Activated naive CD4-positive, alpha-beta T cell treated with anti-CD3 and anti-CD28 coated beads, Interleukin-2, amount 50 U/mL, for 24 hours (primary cell): ENCODE data around the gene IL9.

Experiments used
- H3K27ac Mint-ChIP-seq: one replicate; pipeline ENCODE4 v1.8.0; 2021; ENCODE audit warnings: mild to moderate bottlenecking, mixed read lengths
- H3K27me3 Mint-ChIP-seq: one replicate; pipeline ENCODE4 v1.8.0; 2021; ENCODE audit warnings: mixed read lengths
- H3K36me3 Mint-ChIP-seq: one replicate; pipeline ENCODE4 v1.8.0; 2021; ENCODE audit warnings: mixed read lengths
- H3K4me1 Mint-ChIP-seq: one replicate; pipeline ENCODE4 v1.8.0; 2021; ENCODE audit warnings: mixed read lengths
- H3K4me3 Mint-ChIP-seq: one replicate; pipeline ENCODE4 v1.8.0; 2021; ENCODE audit warnings: mild to moderate bottlenecking, mixed read lengths
- H3K9me3 Mint-ChIP-seq: one replicate; pipeline ENCODE4 v1.8.0; 2021; ENCODE audit warnings: mixed read lengths

Gene IL9

DNA sequence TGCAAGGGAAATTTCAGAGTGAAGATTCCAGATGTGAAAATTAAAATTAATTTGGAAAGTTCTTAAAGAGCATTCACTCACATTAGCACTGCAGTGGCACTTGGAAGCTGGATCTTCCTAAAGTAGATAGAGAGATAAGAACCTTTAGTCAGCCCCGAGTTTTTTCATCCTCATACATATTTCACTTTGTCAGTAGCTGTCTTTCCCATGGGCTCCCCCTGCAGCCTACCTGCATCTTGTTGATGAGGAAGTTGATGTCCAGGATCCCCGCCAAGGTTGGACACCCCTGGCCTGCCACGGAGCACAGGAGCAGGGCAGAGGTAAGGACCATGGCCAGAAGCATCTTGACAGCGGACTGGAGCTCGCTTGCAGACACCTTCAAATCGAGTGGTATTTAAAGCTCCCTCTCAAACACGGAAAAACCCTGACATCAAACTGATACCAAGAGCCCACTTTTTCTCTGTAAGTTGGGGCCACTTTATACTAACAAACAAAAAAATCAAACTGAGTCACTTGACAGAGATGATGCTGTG lies at the start of gene IL9:
Gene IL9, minus strand, starts transcription at position 368 of the 533 bp plus-strand sequence. Its CDS starts 25 bp downstream, at position 343.
- Mint-ChIP-seq H3K27ac (no peak within 1 kb of the TSS), H3K36me3 (no peaks in the 10 kb centered on the region), H3K27me3 (no peaks in the 10 kb centered on the region), H3K4me3 (no peak within 1 kb of the TSS), H3K4me1 (no peaks in the 10 kb centered on the region), H3K9me3 (no peaks in the 10 kb centered on the region)

DNA sequence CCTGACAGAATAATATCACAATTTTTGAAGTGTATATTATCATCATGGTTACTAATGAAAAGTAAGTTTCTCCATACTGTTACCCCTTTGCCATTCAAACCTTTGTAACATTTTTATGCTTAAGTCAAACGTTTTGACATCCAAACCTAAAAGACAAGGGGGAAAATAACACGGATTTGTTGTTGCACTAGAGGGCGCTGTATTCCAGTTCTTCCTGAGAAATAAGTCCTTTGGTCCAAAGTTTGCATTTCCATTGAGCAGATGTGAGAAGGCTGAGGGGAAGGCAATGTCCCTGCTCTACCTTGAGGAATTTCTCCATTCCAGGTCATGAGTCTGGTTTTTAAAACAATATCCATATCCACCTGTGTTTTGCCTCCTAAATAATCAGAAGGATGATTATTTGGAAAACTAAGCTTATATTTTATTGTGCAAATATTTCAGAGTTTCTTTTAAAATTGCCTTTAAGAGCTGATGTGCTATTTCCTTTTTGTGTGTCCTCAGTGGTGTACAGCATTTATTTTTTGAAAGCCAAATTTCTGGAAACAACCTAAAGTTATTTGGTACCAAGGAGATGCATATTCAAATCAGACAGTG lies 49.4 kb upstream of the IL9 start:
- Mint-ChIP-seq H3K9me3 (peaks cover 6% of the 10 kb centered on the region), H3K36me3 (no peaks in the 10 kb centered on the region), H3K27ac (no peak overlapping the region), H3K27me3 (peaks cover 1% of the 10 kb centered on the region), H3K4me3 (no peak overlapping the region), H3K4me1 (no peaks in the 10 kb centered on the region)

DNA sequence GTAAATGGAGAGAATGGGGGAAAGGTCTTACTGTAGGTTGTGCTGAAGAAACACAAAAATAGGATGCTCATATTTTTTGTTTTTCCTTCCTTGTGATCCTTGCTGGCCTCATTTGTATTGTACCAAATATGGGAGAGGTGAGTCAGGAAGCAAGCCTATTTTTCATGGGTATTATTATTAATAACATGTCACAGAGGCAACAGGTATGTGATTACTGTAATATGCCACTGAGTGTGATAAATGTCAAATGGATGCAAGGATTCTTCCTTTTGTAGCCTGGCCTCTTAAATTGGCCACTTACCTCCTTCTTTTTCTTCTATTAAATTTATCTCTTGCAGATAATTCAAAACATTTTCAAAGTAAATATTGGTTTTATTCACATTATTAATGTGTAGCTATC lies 48.9 kb upstream of the IL9 start:
- peaks cover 3% of the 10 kb centered on the region for H3K27me3 Mint-ChIP-seq
- no peak overlapping the region for H3K27ac Mint-ChIP-seq
- peaks cover 6% of the 10 kb centered on the region for H3K9me3 Mint-ChIP-seq
- no peaks in the 10 kb centered on the region for H3K36me3 Mint-ChIP-seq
- no peak overlapping the region for H3K4me3 Mint-ChIP-seq
- no peaks in the 10 kb centered on the region for H3K4me1 Mint-ChIP-seq

DNA sequence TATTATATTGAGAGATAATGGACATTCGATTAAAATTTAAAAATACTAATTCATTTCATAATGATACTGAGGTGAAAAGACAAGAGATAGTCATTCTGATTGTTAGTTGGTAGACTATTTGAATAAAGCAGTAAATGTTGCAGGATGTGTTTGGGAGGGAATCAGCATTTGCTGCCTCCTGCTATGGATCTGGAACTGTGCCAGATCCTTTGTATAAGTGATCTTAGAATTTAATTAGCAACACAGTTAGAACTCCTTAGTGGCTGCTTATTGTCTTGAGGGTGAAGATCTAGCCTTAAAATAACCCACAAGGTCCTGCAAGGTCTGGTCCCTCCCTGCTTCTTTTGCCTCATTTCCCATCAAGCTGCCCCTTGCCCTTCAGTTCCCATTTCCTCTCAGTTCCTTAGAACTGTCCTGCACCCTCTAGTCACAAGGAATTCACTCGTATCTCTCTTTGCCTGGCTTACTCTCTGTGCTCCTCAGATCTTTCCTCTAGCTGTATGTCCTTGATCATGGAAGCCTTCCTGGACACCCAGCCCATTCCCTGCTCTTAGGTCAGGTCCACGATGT lies 46.6 kb upstream of the IL9 start:
- Mint-ChIP-seq H3K4me3 (no peak overlapping the region), H3K9me3 (no peaks in the 10 kb centered on the region)

DNA sequence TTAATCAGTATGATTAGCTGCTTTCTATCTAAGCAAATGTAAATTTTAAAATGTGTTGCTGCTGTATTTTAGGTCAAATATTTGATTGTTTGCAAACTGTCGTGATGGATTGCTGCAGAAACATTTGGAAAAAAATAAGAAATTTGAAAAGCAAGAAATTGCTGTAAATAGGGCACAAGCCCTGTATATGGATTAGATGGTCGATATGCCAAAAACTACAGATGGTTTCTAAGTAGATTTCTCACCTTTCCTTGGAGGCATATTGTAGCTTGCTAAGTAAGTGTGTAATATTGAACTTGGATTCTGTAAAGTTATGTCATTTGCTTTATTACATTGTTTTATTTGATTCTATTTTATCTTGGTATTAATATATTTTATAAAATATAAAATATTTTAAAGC lies 46.1 kb upstream of the IL9 start:
- no peaks in the 10 kb centered on the region for H3K9me3 Mint-ChIP-seq
- no peaks in the 10 kb centered on the region for H3K4me1 Mint-ChIP-seq
- no peak overlapping the region for H3K4me3 Mint-ChIP-seq
- H3K36me3 Mint-ChIP-seq = no peaks in the 10 kb centered on the region
- peaks cover 3% of the 10 kb centered on the region for H3K27me3 Mint-ChIP-seq
- no peak overlapping the region for H3K27ac Mint-ChIP-seq

More for the DNA sequence above, 46.6 kb upstream of the IL9 start:
- H3K4me1 Mint-ChIP-seq = no peaks in the 10 kb centered on the region
- no peaks in the 10 kb centered on the region for H3K36me3 Mint-ChIP-seq
- no peak overlapping the region for H3K27ac Mint-ChIP-seq
- H3K27me3 Mint-ChIP-seq = peaks cover 3% of the 10 kb centered on the region

DNA sequence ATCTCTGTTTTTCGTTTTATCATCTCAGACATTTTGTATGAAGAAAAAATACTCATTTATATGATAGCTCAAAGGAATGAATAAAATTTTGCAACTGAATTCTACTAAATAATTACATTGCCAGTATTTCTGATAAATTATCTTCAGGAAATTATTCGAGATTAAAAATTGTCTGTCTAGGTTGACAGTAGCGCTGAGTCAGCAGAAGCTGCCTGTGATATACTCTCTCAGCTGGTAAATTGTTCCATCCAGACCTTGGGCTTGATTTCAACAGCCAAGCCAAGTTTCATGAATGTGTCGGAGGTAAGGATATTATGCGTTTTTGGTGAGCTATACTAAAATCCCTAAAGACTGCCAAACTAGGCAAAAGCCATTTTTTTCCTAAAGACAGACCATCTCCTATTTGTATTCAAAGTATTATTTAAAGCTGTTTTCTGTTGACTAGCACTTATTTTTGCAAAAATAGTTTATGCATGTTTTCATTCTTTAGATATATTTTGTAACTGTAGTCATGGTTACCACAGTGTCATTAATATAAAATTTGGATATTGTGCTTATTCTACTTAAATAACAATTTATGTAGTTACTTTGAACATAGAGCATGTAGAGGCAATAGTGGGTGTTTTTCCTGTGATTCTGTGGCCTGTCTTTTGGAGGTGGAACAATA lies 41.7 kb upstream of the IL9 start:
- H3K9me3 Mint-ChIP-seq = no peaks in the 10 kb centered on the region
- no peaks in the 10 kb centered on the region for H3K36me3 Mint-ChIP-seq
- no peak overlapping the region for H3K4me3 Mint-ChIP-seq
- no peak overlapping the region for H3K27ac Mint-ChIP-seq
- peaks cover 6% of the 10 kb centered on the region for H3K27me3 Mint-ChIP-seq
- no peaks in the 10 kb centered on the region for H3K4me1 Mint-ChIP-seq

DNA sequence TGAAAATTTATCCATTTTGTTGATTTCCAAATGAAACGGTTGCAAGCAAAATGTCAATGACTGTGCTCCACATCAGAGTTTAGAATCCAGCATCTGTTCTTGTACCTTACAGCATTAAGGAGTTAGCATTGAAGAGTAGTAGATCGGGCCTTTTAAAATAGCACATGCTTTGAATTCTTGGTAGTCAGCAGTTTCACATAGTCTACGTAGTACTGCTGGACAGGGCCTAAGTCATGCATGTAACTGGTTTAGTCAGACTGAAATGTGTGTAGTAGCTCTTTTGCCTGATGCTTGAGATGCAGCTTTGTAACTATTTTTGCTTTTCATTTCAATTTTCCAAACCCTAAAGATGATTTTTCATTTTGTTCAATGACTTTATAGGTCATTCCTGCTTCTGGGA lies 39.3 kb upstream of the IL9 start:
- Mint-ChIP-seq H3K27me3 (peaks cover 18% of the 10 kb centered on the region), H3K27ac (no peak overlapping the region), H3K4me3 (no peak overlapping the region), H3K36me3 (no peaks in the 10 kb centered on the region), H3K9me3 (no peaks in the 10 kb centered on the region), H3K4me1 (no peaks in the 10 kb centered on the region)

DNA sequence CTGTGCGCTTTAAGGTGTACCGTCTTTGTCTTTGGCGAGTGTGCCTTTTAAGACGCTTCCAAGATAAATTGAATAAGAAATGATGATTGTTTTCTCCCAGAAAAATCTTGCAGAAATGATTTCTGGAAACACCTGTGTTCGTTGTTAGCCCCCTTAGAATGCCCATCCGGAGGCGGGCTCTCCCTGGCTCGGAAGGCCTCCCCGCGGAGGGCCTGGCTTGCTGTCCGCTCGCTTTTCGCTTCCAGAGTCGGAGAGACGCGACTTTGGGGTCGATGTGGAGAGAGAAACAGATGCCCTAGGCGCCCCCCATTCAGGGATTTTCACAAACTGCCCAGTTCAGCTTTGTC lies 35.3 kb upstream of the IL9 start:
- H3K9me3 Mint-ChIP-seq = peaks cover 4% of the 10 kb centered on the region
- no peak overlapping the region for H3K4me3 Mint-ChIP-seq
- peaks cover 2% of the 10 kb centered on the region for H3K36me3 Mint-ChIP-seq
- no peaks in the 10 kb centered on the region for H3K4me1 Mint-ChIP-seq
- peaks cover 30% of the 10 kb centered on the region for H3K27me3 Mint-ChIP-seq
- no peak overlapping the region for H3K27ac Mint-ChIP-seq

DNA sequence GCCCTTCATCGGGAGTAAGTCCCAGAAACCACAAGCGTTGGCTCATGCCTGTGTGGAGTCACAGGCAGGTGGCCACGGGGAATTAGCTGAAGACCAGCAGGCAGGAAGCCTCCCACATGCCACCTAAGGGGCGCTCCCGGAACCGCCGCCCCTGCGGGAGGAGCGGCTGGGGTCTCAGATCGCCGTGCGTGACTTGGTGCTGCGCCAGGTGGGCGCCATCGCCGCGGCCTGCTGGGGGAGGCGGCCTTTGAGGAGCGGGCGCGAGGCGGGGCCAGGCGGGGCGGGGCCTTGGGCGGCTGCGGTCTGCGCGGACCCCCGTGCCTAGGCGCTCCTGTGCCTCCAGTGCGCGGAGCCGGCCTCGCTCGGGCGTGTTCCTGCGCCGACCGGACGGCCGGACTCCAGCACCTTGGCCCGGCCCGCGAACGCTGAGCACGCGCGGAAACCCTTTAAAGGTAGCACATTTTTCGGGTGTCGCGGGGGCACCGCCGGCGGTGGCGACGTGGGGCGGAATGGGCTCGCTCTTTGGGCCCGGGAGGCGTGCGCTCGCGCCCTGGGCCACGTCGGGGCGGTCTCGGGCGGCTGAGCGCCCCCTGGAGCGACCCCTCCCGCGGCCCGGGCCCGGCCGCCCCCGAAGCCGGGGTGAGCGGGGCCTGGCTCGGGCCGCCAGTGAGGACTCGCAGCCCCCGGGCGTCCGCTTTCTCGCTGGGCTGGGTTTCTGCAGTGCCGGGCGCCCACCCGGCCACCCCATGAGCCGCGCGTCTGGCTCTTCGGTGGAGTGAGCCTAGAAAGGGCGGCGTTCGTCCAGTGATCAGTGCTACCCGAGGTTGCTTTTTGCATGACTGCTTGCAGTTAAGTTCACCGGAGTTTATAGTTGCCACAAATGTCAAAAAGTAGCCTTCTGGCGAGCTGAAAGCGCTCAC lies 34.6 kb upstream of the IL9 start:
- Mint-ChIP-seq H3K4me3 (no peak overlapping the region), H3K27ac (no peak overlapping the region), H3K27me3 (peaks cover 30% of the 10 kb centered on the region), H3K9me3 (peaks cover 4% of the 10 kb centered on the region), H3K36me3 (peaks cover 2% of the 10 kb centered on the region), H3K4me1 (no peaks in the 10 kb centered on the region)

DNA sequence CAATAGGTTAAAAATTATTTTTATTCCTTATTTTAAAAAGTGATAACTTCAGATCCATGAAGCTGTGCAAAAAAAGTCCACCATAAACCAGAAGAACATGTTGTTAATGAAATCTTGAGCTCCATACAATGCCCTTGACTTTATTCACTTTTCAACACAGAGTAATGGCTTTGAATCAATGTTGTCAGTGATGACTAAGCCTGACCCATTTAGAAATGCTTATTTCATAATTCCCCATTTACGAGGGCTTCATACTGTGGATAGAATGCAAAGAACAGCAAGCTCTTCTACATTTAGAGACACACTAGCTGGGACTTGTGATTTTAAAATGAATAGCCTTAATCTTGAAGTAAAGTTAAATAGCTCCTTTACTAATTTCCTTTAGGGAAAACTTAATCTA lies 25.7 kb upstream of the IL9 start:
- Mint-ChIP-seq H3K36me3 (no peaks in the 10 kb centered on the region), H3K4me1 (no peaks in the 10 kb centered on the region), H3K9me3 (no peaks in the 10 kb centered on the region), H3K27ac (no peak overlapping the region), H3K4me3 (no peak overlapping the region), H3K27me3 (peaks cover 13% of the 10 kb centered on the region)

DNA sequence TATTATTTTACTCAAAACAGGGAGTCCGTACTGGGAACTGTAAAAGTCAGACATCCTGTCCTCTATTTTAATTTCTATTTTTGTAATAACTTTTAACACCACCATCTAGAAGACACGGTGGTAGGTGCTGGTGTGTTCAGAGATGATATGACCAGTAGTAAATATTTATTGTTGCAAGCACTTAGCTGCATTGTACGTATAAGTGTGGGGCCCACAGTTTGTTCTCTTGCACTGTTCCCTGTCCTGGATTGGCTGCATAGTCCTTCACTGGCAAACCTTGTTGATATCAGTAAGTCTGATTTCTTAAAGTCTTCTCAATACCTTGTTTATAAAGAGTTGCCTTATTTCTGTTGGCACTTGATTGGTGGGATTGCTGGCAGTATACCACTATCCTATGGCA lies 24.6 kb upstream of the IL9 start:
- Mint-ChIP-seq H3K9me3 (no peaks in the 10 kb centered on the region), H3K4me3 (no peak overlapping the region), H3K27me3 (peaks cover 13% of the 10 kb centered on the region), H3K4me1 (no peaks in the 10 kb centered on the region), H3K36me3 (no peaks in the 10 kb centered on the region), H3K27ac (no peak overlapping the region)

DNA sequence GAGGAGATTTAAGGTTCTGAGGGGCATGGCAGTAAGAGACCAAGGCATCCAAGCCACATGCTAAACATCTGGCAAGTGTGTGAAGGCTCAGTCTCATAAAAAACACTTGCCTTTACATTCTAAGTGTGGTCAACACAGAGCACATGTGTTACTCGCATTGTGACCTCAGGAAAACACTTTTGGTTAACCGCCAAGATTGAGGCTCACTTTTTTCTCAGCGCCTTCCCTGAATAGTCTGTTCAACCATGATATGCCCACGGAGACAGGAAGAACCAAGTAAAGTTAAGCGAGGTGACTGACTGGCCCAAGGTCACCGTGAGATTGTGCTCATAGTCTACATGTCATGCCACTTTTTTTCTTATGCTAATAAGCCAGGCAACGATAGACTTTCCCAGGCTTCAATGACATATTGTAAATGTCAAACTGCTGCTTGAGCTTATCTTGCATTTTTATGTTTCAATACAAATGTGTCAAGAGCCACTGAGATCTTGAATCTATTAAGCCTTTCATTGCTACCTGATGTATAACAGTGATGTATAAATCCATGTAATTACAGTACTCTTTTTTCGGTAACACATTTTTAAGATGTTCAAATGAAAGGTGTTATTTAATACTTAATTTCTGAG lies 21.1 kb upstream of the IL9 start:
- H3K27ac Mint-ChIP-seq = no peak overlapping the region
- H3K4me1 Mint-ChIP-seq = no peaks in the 10 kb centered on the region
- no peaks in the 10 kb centered on the region for H3K36me3 Mint-ChIP-seq
- no peaks in the 10 kb centered on the region for H3K9me3 Mint-ChIP-seq
- no peak overlapping the region for H3K4me3 Mint-ChIP-seq
- peaks cover 15% of the 10 kb centered on the region for H3K27me3 Mint-ChIP-seq

DNA sequence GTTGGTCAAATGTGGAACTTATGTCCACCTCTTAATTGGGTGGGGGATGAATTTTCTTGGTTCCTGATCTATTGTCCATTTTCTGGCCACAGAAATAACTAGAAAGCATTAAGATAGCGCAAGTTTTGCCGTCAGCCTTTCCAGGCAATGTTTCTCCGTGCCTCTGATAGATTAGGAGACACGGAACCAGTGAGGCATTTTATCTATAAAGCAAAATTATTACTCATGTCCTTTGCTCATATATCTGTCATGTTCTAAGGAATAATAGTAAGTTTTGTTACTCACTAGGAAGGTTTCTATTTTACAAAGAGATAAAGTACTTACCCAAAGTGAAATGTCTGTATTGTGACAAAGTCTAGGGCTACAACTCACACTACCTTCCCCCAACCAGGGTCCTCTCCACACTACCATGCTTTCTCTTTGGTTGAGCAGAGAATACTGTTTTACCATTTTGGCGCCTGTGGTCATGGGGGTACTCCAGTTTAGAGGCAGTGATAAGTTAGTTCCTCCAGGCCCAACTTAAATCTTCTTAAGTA lies 19.9 kb upstream of the IL9 start:
- Mint-ChIP-seq H3K27ac (no peak overlapping the region), H3K9me3 (no peaks in the 10 kb centered on the region), H3K4me1 (no peaks in the 10 kb centered on the region), H3K27me3 (peaks cover 15% of the 10 kb centered on the region), H3K36me3 (no peaks in the 10 kb centered on the region), H3K4me3 (no peak overlapping the region)

DNA sequence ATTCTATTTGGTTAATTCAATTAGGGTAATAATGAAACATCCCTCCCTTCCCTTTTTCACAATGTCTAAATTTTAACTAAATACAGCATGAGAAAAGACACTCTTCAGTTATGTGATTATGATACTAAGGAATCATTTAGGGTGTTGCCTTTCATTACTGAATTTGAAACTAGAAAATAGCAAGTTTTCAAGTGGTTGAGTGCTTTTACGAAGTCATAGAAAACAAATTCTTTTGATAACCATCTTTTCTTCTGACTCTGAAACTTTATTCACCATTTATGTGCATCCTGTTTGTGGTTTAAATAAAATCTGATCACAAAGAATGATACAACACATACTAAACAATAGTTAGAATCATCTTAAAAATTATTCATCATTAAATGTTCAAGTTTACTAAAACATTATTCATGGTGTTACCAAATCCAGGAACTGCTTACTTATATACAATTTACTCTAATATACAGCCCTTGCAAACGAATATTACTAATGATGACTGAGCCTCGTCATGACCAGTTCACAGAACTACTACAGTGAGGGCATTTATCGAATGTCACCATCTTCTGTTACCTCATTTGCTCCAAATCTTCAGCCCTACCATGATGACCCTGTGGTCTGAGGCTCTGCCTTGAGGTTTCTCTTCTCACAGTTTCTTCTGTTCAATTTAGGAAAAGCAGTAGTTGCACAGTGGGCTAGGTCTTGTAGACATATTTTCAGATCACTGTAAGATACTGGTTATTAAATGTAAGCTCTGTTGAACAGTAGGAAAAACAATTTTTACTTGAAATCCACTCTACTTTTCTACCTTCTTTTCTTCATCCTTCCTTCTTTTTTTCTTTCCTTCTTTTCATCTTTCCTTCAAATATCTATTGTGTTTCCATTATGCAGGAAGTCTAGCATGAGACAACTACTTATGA lies 18.3 kb upstream of the IL9 start:
- Mint-ChIP-seq H3K4me3 (no peak overlapping the region), H3K9me3 (no peaks in the 10 kb centered on the region), H3K36me3 (no peaks in the 10 kb centered on the region), H3K27me3 (peaks cover 15% of the 10 kb centered on the region), H3K4me1 (no peaks in the 10 kb centered on the region), H3K27ac (no peak overlapping the region)
